GM21737 (cell line): ENCODE results near the gene SHISAL1.

ENCODE experiments used
- ATAC-seq: cut with Tn5 transposase; IDR thresholded peaks from one replicate; pipeline ENCODE4 v1.9.1; 2021; ENCODE audit warnings: mild to moderate bottlenecking, moderate library complexity; ENCODE audit not compliant: unreplicated experiment

SHISAL1 gene

GRCh38 chr22:44281768-44282637 is 30.7 kb downstream of the SHISAL1 start:
- no peak for ATAC-seq

- no peak for ATAC-seq
Measured at GRCh38 chr22:44280665-44281188, 32.0 kb downstream of the SHISAL1 start.

- ATAC-seq: no peak
Measured at GRCh38 chr22:44279069-44279360, 33.7 kb downstream of the SHISAL1 start.

GRCh38 chr22:44278243-44279068 is 34.3 kb downstream of the SHISAL1 start:
- no peak for ATAC-seq

GRCh38 chr22:44277386-44278135 is 35.2 kb downstream of the SHISAL1 start:
- no peak for ATAC-seq

GRCh38 chr22:44276706-44277356 is 35.9 kb downstream of the SHISAL1 start:
- ATAC-seq: no peak

- no peak for ATAC-seq
Measured at GRCh38 chr22:44276041-44276440, 36.7 kb downstream of the SHISAL1 start.

GRCh38 chr22:44275631-44275995 is 37.1 kb downstream of the SHISAL1 start:
- no peak for ATAC-seq

- no peak for ATAC-seq
Measured at GRCh38 chr22:44274918-44275630, 37.7 kb downstream of the SHISAL1 start.

- ATAC-seq: no peak
Measured at GRCh38 chr22:44273175-44273574, 39.6 kb downstream of the SHISAL1 start.

- ATAC-seq: no peak
Measured at GRCh38 chr22:44272401-44272771, 40.4 kb downstream of the SHISAL1 start.

GRCh38 chr22:44271732-44272400 is 40.9 kb downstream of the SHISAL1 start:
- no peak for ATAC-seq

GRCh38 chr22:44271010-44271500 is 41.7 kb downstream of the SHISAL1 start:
- no peak for ATAC-seq

GRCh38 chr22:44270556-44270880 is 42.2 kb downstream of the SHISAL1 start:
- no peak for ATAC-seq

GRCh38 chr22:44269757-44270555 is 42.8 kb downstream of the SHISAL1 start:
- ATAC-seq: no peak

- ATAC-seq: no peak
Measured at GRCh38 chr22:44269117-44269498, 43.6 kb downstream of the SHISAL1 start.

GRCh38 chr22:44268431-44269116 is 44.2 kb downstream of the SHISAL1 start:
- ATAC-seq: no peak

GRCh38 chr22:44267856-44268255 is 44.9 kb downstream of the SHISAL1 start:
- no peak for ATAC-seq
